Kidney epithelial cell (primary cell): Measurements from ENCODE around the gene KCNK13. TPM values are rescaled to one million over a fixed set of nuclear protein-coding genes. Genes with fewer than 3 reads are reported as not detected.

Experiments used
- DNase-seq: peaks from one replicate; pipeline ENCODE4 v3.0.0-alpha.2; 2010; ENCODE audit warnings: low read depth
- H3K27me3 ChIP-seq: 2 replicates; pipeline ENCODE4 v1.6.0; 2011; ENCODE audit warnings: low read length; ENCODE audit not compliant: control insufficient read depth, insufficient read depth
- H3K36me3 ChIP-seq: 2 replicates; pipeline ENCODE4 v1.5.1; 2011; ENCODE audit warnings: low read length; ENCODE audit not compliant: control insufficient read depth, insufficient read depth
- H3K4me3 ChIP-seq: 2 replicates; pipeline ENCODE4 v1.5.1; 2011; ENCODE audit warnings: low read depth, mild to moderate bottlenecking, control low read depth, low read length
- CTCF ChIP-seq: IDR thresholded peaks from 2 replicates; pipeline ENCODE4 v1.5.1; 2011; ENCODE audit warnings: mild to moderate bottlenecking, moderate library complexity, low read length, control low read depth, inconsistent platforms; ENCODE audit not compliant: insufficient read depth, poor library complexity, severe bottlenecking
- total RNA-seq: library from RNA; depleted of rRNA; stranded (reverse); fragments of >200 nt; gene quantifications from 2 replicates; pipeline ENCODE4 v1.2.3, GENCODE V29; 2015

The KCNK13 gene
- total RNA-seq, 1 donor from 2014 or later, result 0.13 TPM

GRCh38 chr14:90091393-90091792 is 29.6 kb downstream of the KCNK13 start:
- no peaks in the 10 kb centered on the region for H3K27me3 ChIP-seq
- H3K4me3 ChIP-seq, result no peak overlapping the region
- TF ChIP-seq CTCF, result no peak
- no peaks in the 10 kb centered on the region for H3K36me3 ChIP-seq
- peak; percentile 39 for DNase-seq

GRCh38 chr14:90093942-90094595 is 32.3 kb downstream of the KCNK13 start:
- TF ChIP-seq CTCF, result no peak
- Histone ChIP-seq H3K27me3 (no peaks in the 10 kb centered on the region), H3K36me3 (no peaks in the 10 kb centered on the region), H3K4me3 (no peak overlapping the region)
- no peak for DNase-seq

- TF ChIP-seq CTCF, result no peak
- no peak for DNase-seq
- no peak overlapping the region for H3K4me3 ChIP-seq
- no peaks in the 10 kb centered on the region for H3K36me3 ChIP-seq
- no peaks in the 10 kb centered on the region for H3K27me3 ChIP-seq
These were observed 33.3 kb downstream of the KCNK13 start for GRCh38 chr14:90095096-90095495.

DNA sequence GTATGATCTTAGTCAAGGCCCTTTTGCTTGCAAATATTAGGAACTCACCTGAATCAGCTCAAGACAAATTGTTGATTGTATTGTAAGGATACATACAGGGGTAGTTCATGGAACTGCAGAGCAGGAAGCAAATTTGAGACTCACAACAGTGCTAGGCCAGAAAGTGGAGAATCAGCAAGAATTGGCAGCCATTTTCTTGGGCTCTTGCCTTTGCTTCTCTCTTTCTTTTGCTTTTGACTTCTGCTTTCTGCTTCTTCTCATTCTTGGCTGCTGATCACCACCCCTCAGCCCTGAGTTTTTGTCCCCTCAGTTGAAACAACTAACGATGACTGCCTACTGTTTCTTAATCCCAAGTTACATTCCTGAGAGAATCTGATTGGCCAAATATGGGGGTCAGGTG is 34.8 kb downstream of the KCNK13 start:
- DNase-seq, result no peak
- H3K4me3 ChIP-seq, result no peak overlapping the region
- no peaks in the 10 kb centered on the region for H3K36me3 ChIP-seq
- TF ChIP-seq CTCF, result no peak
- no peaks in the 10 kb centered on the region for H3K27me3 ChIP-seq

- H3K4me3 ChIP-seq, result no peak overlapping the region
- no peaks in the 10 kb centered on the region for H3K27me3 ChIP-seq
- DNase-seq, result no peak
- no peak for TF ChIP-seq CTCF
- H3K36me3 ChIP-seq, result no peaks in the 10 kb centered on the region
These were observed 42.0 kb downstream of the KCNK13 start for GRCh38 chr14:90103808-90104207.

DNA sequence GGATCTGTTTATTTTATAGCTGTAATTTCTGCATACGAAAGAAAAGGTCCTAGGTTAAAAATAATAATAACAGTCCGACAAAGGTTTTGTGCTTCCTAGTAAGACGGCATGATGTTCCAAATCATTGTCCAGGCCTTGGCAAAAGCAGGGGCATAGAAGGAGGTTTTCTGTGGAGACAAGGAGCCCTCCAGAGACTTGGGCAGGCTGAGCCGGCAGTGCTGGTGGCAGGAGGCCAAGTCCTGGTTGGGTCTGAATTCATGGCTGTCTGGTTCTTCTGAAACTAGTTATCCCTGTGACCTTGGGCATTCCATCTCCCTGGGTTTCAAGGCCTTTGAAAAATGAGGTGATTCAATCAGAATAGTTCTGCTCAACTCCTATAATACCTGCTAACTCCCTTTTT is 44.0 kb downstream of the KCNK13 start:
- no peak overlapping the region for H3K4me3 ChIP-seq
- no peaks in the 10 kb centered on the region for H3K27me3 ChIP-seq
- DNase-seq, result no peak
- H3K36me3 ChIP-seq, result no peaks in the 10 kb centered on the region
- no peak for TF ChIP-seq CTCF
